Fibroblast of lung (primary cell): ENCODE results near the gene GNA12.

ENCODE experiments used
- EZH2 ChIP-seq: IDR thresholded peaks from 2 replicates; pipeline ENCODE4 v1.5.1; 2012; ENCODE audit warnings: low read length, control low read depth, mild to moderate bottlenecking; ENCODE audit errors: missing control alignments
- TF ChIP-seq, protein P1 (sequence below), 2 donors: IDR thresholded peaks in 1 of 2; conservative IDR thresholded peaks in 1 of 2; 1 replicate in 1 of 2; 2 replicates in 1 of 2; pipeline ENCODE4 v1.5.1; 2011 to 2012; ENCODE audit warnings: low read length in 2 of 2, control low read depth in 1 of 2, inconsistent platforms in 1 of 2, low read depth in 1 of 2, mild to moderate bottlenecking in 1 of 2

DNA sequence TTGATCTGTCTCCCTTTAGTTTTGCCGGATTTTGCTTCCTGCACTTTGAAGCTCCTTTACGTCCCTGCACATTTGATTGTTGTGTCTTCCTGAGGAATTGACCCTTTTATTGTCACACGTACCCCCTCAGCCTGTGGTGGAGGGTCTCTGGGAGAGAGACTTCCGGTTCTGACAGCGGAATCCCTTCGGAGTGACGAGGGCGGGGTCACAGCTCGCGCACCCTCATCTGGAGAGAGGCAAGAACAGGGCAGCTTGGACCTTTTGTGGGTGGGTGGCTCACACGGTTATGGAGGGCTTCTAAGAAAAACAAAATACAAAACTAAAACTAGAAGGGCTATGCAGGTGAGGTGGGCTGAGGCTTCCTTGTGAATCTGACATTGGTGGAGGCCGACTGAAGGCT lies 130.1 kb downstream of the GNA12 start:
- TF ChIP-seq, protein P1, sequence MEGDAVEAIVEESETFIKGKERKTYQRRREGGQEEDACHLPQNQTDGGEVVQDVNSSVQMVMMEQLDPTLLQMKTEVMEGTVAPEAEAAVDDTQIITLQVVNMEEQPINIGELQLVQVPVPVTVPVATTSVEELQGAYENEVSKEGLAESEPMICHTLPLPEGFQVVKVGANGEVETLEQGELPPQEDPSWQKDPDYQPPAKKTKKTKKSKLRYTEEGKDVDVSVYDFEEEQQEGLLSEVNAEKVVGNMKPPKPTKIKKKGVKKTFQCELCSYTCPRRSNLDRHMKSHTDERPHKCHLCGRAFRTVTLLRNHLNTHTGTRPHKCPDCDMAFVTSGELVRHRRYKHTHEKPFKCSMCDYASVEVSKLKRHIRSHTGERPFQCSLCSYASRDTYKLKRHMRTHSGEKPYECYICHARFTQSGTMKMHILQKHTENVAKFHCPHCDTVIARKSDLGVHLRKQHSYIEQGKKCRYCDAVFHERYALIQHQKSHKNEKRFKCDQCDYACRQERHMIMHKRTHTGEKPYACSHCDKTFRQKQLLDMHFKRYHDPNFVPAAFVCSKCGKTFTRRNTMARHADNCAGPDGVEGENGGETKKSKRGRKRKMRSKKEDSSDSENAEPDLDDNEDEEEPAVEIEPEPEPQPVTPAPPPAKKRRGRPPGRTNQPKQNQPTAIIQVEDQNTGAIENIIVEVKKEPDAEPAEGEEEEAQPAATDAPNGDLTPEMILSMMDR (conservative IDR thresholded peaks at IDR 0.05 in 1 of 2, IDR thresholded peaks at IDR 0.05 in 1 of 2; ENCODE audit: low read depth in 1 of 2, low read length in 2 of 2), result no peak
- no peak for TF ChIP-seq EZH2
